GM12865 (cell line): ENCODE data around the gene LCE2D.
"Not testable (repeated sequence)": the region's sequence is repeated elsewhere in the genome, so short reads cannot be mapped to it uniquely, and the experiment has no call there.

Experiments
- DNase-seq: peaks from one replicate; pipeline ENCODE4 v3.0.0; 2010; ENCODE audit warnings: low read depth
- H3K4me3 ChIP-seq: 2 replicates; pipeline ENCODE4 v1.5.1; 2011; ENCODE audit warnings: mild to moderate bottlenecking, low read depth, low read length, control low read depth
- CTCF ChIP-seq: IDR thresholded peaks from 2 replicates; pipeline ENCODE4 v1.5.1; 2011; ENCODE audit warnings: low read length, control low read depth, low read depth, inconsistent platforms; ENCODE audit not compliant: insufficient read depth; ENCODE audit errors: missing control alignments

The LCE2D gene

GRCh38 chr1:152658649-152659048 is 4.5 kb upstream of the LCE2D start:
- H3K4me3 ChIP-seq: no peak overlapping the region
- no peak for DNase-seq
- no peak for TF ChIP-seq CTCF

- H3K4me3 ChIP-seq, DNase-seq: not testable (repeated sequence)
These were observed 3.0 kb downstream of the LCE2D start for GRCh38 chr1:152666171-152666570.

GRCh38 chr1:152667648-152668047 is 4.5 kb downstream of the LCE2D start:
- DNase-seq: no peak
- no peak overlapping the region for H3K4me3 ChIP-seq
- no peak for TF ChIP-seq CTCF

GRCh38 chr1:152673016-152673415 is 9.8 kb downstream of the LCE2D start:
- no peak for TF ChIP-seq CTCF
- DNase-seq: no peak

GRCh38 chr1:152674983-152675382 is 11.8 kb downstream of the LCE2D start, which contains the start of gene LCE2C:
Gene LCE2C, plus strand, starts transcription at chr1:152675279. Its CDS starts 737 bp downstream, at chr1:152676016.
- not testable (repeated sequence) for H3K4me3 ChIP-seq, DNase-seq

More at GRCh38 chr1:152673016-152673415, 9.8 kb downstream of the LCE2D start:
- H3K4me3 ChIP-seq: no peak overlapping the region

- DNase-seq: no peak
- TF ChIP-seq CTCF: no peak
- H3K4me3 ChIP-seq: no peak overlapping the region
These were observed 16.3 kb downstream of the LCE2D start for GRCh38 chr1:152679459-152679858.

GRCh38 chr1:152681616-152682015 is 18.4 kb downstream of the LCE2D start:
- TF ChIP-seq CTCF: no peak
- no peak for DNase-seq
- H3K4me3 ChIP-seq: no peak overlapping the region

GRCh38 chr1:152683846-152684245 is 20.7 kb downstream of the LCE2D start:
- no peak for TF ChIP-seq CTCF
- H3K4me3 ChIP-seq: no peak overlapping the region
- no peak for DNase-seq

- H3K4me3 ChIP-seq, DNase-seq: not testable (repeated sequence)
These were observed 22.6 kb downstream of the LCE2D start, which contains the start of gene LCE2B for GRCh38 chr1:152685823-152686222. Gene LCE2B, plus strand, starts transcription at chr1:152686123. Its CDS starts 721 bp downstream, at chr1:152686844.
